ENCODE results near the gene C16orf95.
"Not testable (repeated sequence)": the region's sequence is repeated elsewhere in the genome, so short reads cannot be mapped to it uniquely, and the experiment has no call there.

The C16orf95 gene

DNA sequence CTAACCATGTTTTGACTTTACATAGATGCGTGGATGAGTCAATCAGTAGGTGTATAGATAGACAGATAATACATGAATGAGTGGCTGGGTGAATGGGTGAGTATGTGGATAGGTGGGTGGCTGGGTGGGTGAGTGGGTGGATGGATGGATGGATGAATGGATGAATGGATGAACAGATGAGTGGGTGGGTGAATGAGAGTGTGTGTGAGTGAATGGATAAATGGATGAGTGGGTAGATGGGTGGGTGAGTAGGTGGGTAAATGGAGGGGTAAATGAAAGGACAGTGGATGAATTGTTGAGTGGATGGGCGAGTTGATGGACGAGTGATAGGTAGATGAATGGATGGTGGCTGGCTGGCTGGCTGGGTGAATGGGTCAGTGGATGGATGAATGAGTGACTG is 23.2 kb downstream of the C16orf95 start:
- DNase-seq (ENCODE audit: low read depth in 3 of 3, low spot score in 1 of 3) = no peak

DNA sequence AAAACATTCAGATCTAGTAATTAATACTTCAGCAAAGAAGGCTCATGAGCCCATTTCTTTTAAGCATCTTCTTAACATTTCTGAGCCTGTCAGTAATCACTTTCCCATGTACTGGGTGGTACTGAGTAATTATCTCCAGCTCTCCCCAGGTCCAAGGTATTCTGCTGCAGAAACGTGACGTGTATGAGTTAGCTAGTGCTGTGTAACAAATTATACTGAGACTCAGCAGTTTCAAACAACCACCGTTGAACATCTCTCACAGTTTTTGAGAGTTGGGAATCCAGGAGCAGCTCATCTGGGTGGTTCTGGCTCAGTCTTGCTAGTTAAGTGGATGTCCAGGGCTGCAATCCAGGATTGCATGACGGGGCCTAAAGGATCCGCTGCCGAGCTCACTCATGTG is 25.2 kb downstream of the C16orf95 start:
- no peak for DNase-seq (ENCODE audit: low read depth in 3 of 3, low spot score in 1 of 3)

DNA sequence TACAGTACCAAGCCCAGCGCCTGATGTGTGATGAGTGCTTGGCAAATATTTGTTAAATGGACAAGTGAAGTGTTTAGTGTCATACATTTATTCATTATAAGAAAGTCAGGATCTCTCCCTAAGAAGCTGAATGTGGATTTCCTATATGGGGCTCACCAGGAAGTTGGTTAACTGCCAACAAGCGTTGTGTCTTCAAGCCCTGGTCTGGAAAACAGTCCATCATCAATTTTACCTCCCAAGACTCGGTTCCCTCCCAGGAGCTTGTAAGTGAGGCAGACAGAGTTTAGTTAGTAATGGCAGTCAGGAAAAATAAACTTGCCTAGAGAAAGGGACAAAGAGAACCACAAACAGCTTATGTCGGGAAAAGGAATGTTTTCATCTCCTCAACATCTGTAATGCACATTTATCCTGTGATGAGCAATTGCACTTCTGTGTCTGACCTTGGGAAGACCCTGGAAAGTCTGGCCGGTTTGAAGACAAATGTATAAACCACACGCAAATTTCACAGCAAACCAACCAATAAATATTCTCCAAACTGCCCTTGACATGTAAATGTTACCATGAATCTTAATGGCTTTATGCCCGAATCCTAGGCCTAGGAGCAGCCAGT is 28.3 kb downstream of the C16orf95 start:
- no peak for DNase-seq (ENCODE audit: low read depth in 3 of 3, low spot score in 1 of 3)

DNA sequence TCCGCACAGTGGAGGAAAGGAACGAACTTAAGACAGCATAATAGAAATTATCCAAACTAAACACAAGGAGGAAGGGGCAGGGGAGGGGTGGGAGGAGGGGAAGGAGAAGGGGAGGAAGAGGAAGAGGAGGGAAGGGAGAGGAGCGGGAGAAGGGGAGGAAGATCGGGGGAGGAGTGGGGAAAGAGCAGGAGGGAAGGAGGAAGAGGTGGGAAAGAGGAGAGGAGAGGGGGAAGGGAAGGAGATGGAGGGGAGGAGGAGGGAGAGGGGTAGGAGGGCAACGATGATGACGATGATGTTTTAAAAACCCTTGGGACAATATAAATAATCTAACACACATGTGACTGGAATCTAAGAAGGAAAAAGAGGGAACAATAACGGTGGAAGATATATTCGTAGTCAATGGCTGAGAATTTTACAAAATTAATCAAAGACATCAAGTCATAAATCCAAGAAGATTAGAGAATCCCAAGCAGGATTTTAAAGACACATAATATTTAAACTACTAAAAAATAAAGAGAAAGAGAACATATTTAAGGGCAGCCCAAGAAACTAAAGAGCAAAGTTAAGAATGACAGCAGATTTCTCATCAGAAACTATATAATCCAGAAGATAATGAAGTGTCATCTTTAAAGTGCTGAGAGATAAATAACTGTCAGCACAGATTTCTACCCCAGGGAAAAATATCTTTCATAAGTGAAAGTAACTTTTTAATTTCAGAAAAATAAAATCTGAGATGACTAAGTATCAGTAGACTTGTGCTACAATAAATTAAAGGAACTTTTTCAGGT is 30.2 kb downstream of the C16orf95 start:
- no peak for DNase-seq (ENCODE audit: low read depth in 3 of 3, low spot score in 1 of 3)

DNA sequence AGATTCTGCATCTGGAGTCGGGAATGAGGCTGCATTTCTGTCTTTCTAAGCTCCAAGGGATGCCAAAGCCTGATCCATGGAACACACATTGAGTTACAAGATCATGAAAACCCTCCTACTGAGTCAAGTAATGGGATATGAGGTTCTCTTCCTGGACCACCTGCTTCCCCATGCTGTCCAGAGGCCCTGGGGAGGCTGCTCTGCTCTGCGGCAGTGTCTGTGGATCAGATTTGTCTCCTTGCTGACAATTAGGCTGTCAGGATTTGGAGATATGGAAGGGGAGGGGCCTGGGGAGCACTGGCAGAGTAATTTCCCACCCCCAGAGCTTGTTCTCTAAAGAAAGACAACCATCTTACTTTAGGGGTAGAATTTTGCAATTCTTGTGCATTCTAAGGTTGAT is 33.0 kb downstream of the C16orf95 start:
- DNase-seq (ENCODE audit: low read depth in 3 of 3, low spot score in 1 of 3) = no peak

DNA sequence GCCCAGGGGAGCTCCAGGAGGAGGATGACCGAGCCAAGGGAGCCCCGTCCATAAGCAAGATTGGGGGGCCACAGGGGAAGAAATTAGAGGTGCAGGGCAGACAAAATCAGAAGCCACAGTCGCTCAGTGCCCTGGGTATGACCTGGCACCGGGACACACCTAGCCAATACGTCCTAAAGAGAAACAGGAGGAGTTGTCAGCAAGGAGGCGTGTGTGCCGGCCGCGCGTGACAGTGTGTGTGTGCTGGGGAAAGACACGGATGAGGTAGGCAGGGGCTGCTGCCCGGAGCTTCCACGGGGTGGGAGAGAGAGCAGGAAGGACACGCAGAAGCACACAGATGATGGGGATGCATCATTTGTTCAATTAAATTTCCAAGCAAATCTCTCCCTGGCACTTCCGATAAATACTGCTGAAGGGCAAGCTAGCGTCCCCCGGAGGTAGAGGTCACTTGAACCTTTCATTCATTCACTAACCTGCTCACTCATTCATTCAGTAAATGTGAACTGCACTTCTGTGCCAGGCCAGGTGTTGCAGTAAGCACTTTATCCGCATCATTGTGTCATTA is 38.0 kb downstream of the C16orf95 start:
- DNase-seq (ENCODE audit: low read depth in 3 of 3, low spot score in 1 of 3) = no peak

DNA sequence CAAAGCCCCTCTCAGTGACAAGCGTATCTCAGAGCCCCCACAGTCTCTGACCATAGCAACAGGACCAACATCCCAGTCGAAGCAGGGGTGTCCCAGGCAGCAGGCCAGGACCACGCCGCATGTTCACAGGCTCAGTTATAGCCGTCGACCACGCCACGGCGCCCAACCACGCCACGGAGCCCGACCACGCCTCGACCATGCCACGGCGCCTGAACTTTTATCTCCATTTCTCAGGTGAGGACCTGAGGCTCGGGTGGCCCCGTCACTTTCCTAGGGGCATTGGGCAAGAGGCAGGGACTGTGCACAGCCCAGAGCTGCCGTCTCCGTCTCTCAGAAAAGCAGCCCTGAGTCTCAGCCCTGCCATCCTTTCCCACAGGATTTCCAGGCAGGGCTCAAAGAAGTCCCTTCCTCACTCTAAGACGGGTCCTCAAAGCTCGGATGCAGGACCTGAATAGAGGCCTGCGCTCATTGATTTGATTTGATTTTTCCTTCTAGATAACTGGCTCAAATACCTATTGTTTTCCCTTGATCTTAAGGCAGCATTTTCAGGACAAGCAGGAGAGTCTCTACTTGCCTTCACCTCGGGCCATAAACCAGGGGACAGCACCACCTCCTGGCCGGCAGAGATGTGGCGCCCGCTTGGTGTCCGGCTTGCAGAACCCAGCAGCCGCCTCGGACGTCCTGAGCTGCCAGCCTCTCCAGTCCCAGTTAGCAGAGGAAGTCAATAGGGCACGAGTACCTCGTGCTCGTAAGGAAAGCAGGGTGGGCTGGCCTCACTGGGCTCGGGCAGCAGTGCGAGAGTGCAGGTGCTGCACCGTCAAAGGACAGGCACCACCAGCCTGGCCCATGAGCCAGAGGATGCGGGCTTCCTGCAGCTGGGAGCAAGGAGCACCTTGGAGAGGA is 38.8 kb downstream of the C16orf95 start:
- peak in 1 of 3 donors; percentile 20 for DNase-seq (ENCODE audit: low read depth in 3 of 3, low spot score in 1 of 3)

DNA sequence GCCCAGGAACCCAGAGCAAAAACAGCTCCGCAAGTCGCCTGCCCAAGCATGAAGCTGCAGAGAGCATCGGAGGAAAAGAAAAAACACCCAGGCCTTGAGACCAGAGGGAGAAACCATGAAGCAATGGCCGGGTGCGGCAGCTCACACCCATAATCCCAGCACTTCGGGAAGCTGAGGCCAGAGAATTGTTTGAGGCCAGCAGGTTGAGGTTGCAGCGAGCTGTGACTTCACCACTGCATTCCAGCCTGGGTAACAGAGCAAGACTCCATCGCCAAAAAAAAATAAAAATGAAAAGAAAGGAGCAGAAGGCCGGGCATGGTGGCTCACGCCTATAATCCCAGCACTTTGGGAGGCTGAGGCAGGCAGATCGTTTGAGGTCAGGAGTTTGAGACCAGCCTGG is 40.3 kb downstream of the C16orf95 start:
- no peak for DNase-seq (ENCODE audit: low read depth in 3 of 3, low spot score in 1 of 3)

DNA sequence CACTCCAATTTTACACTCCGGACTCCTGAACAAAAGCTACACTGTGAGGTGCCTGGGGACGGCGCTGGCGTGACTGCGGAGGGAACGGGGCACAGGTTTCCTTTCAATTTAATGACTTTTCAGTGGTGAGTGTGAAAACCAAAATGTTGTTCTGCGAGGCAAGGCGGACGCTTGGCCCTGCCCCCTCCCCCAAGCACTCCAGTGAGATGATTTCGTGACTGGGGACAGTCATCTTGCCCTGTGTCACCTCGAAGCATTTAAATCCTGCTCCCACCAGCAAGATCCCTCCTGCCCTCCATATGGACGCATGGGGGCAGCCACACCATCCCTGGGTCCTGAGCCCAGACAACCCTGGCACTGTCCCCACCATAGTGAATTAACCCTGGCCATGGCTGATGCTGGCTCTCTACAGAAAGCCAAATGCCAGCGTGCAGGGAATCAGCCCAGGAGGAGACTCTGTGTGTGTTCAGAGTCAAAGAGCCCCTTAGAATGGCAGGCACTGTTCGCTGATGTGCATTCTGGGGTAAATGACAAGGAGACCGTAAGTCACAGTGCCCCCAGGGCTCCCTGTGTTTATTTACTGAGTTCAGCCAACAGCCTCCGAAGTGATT is 41.0 kb downstream of the C16orf95 start:
- DNase-seq (ENCODE audit: low read depth in 3 of 3, low spot score in 1 of 3) = no peak

DNA sequence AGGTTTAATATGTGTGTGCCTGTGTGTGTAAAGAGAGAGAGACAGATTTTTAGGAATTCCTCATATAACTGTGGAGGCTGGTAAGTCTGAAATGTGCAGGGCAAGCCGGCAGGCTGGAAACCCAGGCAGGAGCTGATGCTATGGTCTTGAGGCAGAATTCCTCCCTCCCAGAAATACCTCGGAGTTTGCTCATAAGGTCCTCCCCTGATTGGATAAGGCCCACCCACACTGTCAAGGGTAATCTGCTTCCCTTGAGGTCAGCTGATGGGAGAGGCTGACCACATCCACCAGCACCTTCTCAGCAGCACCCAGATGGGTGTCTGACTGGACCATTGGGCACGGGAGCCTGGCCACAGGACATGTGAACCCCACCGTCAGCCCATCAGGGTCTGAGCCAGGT is 42.4 kb downstream of the C16orf95 start:
- DNase-seq (ENCODE audit: low read depth in 3 of 3, low spot score in 1 of 3) = no peak

DNA sequence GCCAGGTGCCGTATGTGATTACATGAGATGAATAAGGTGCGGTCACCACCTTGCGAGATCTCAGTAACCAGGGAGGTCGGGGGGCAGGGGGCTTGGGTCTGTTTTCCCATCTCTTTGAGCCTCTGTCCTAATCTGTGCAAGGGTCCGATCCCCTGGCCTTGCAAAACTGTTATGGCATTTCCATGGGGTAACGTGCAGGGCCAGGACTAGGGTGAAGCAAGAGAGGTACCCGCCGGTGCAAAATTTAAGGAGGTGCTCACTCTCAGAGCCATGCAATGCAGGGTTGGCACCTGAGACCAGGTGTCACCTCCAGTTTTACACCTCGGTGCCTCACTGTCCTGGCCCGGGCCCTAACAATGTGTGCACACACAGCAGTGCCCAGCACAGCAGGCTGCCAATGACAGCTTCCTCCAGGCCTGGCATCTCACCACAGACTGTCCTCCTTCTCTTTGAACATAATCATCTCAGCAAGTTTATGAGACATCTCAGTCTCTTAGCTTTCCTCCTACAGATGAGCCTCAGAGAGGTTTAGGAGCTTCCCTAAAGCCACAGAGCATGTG is 43.6 kb downstream of the C16orf95 start:
- no peak for DNase-seq (ENCODE audit: low read depth in 3 of 3, low spot score in 1 of 3)

DNA sequence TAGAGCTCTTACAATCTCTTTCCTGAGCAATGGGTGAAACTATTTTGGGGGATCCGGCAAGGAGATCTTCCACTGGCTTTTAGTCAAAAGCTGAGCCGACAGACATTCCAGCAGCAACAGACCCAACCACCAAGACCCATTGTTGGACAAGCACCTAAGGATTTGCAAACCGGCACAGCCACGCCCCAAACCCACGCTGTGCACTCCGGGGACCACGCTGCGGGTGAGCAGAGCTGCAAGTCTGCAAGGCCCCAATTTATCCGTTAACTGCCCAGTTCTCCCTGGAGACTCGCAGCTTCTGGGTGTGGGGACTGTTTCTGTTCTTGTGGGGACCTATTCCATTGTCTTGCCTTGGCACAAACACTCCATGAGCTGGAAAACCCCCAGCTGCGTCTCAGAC is 45.9 kb downstream of the C16orf95 start:
- DNase-seq (ENCODE audit: low read depth in 3 of 3, low spot score in 1 of 3) = no peak

DNA sequence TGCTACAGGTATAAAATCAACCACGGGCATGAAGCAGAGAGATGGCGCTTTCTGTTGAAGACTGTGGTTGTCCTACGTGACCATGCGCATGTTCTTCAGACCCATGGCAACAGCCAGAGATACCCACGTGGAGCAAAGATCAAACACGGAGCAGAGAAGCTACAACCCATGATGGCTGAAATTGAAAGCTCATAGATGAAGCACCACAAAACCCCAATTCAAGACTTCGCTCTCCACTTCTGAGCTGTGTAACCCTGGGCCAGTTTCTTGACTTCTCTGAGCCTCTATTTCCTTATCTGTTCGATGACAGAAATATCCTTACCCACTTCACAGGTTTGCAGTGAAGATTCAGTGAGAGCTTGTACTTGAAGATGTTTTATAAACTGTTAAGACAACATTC is 49.6 kb downstream of the C16orf95 start:
- DNase-seq (ENCODE audit: low read depth in 3 of 3, low spot score in 1 of 3) = no peak

DNA sequence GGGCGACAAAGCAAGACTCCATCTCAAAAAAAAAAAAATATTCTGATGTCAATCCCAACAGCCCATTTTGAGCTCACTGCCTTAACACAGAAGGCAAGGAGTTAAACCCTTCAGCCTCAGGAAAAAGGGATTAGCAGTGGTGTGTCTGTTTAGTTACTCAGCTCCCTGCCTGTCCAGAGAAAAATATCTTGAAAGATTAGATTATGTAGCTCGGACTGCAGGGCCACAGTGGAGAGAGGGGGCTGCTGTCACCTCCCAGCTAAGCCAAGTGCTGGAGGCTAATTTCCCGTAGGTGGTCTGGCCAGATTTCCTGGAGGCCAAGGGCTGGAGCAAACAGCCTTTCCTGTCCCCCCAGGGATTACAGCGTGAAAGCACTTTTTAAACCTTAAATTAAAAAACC is 50.3 kb downstream of the C16orf95 start:
- DNase-seq (ENCODE audit: low read depth in 3 of 3, low spot score in 1 of 3) = no peak

DNA sequence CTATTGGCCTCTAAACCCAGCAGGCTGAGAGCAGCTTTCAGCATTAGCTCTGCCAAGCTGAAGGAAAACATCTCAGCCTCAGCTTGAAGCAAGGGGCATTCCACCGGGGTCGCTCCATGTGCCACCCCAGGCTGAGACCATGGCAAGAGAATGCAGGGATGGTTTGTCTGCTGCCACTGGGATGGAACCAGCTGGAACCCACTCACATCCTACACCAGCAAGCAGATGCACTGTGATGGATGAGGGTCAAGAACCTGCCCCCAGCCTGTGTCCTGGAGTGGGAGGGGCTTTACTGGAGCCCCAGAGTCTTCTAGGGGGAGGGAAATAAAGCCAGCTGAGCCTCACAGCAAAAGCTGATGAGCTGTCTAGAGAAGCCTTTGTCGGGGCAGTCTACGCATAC is 51.9 kb downstream of the C16orf95 start:
- DNase-seq (ENCODE audit: low read depth in 3 of 3, low spot score in 1 of 3) = no peak

DNA sequence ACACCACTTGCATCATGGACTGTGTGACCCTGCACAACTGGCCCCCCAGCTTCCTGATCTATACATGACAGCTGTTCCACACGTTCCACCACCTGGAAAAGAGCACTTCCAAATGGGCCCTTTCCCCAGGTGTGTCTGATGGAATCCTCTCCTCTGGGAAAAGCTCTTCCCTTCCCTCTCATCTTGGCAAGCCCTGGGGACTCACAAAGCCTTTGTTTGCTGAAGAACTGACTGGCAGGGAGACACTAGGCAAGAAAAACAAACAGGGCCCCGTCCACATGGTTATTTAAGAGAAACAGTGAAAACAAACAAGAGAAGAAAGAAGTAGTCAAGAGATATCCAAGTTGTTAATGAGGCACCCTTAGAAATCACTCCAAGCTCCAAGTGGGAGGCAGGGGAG is 52.6 kb downstream of the C16orf95 start:
- no peak for DNase-seq (ENCODE audit: low read depth in 3 of 3, low spot score in 1 of 3)

DNA sequence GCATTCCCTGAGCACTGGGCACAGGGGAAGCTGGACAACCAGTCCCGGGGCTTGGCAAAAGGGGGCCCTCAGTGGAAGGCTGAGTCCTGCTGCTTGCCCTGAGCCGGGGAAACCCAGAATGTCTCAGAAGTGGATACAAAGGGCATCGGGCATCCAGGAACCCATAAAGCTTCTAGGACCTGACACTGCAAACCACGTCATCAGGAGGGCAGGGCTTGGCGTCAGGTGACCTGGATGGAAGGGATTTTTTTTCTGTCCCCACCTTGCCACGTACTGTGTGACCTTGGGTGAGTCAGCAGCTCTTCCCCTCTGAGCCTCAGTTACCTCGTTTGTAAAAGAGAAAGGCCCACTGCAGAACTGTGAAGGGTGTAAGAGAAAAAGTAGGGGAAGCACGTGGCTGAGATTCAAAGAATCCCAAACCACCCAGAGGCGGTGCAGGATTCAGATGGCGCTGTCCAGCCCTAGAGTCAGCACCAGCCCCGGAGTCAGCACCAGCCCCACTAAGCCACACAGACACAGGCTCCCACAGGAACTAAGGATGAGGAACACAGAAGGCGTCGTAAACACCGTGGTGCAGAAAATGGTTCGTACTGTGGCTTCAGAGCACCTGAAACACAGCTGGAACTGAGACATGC is 53.7 kb downstream of the C16orf95 start:
- DNase-seq (ENCODE audit: low read depth in 3 of 3, low spot score in 1 of 3) = no peak

DNA sequence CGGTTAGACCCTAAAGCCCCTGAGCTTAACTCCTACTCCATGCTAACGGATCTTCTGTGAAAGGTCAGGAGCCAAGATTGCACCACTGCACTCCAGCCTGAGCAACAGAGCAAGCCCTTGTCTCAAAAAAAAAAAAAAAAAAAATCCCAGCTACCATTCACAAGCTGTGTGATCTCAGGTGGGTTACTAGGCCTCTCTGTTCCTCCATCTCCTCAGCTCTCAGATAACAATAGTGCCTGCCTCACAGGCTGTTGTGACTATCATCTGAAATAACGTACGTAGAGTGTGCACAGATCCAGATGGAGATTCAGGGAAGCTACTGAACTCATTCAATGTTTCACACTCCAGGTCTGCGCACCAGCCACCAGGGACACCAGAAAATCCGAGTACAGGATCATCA is 57.8 kb downstream of the C16orf95 start:
- no peak for DNase-seq (ENCODE audit: low read depth in 3 of 3, low spot score in 1 of 3)

DNA sequence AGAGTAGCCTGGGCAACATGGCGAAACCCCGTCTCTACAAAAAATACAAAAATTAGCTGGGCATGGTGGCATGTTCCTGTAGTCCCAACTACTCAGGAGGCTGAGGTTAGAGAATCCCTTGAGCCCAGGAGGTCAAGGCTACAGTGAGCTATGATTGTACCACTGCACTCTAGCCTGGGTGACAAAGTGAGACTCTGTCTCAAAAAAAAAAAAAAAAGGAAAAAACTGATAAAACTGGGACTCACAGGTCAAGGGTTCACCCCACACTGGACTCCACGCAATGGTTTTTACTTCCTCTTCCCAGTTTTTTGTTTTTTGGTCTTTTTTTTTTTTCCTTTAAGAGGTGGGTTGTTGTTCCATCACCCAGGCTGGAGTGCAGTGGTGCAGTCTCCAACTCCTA is 58.5 kb downstream of the C16orf95 start:
- not testable (repeated sequence) for DNase-seq (ENCODE audit: low read depth in 3 of 3, low spot score in 1 of 3)

DNA sequence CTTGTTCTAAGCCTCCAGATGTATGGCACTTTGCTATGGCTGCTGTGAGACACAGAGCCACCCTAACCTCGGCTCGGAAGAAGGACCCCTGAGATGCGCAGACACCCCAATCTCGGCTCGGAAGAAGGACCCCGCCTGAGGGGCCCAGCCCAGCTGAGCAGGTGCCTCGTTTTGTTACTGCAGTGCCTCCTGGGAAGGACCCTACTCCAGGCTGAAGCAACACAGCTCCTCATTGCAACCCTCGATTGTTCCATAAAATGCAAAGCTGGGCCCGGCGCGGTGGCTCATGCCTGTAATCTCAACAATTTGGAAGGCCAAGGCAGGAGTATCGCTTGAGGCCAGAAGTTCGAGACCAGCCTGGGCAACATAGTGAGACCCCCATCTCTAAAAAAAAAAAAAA is 61.3 kb downstream of the C16orf95 start:
- no peak for DNase-seq (ENCODE audit: low read depth in 3 of 3, low spot score in 1 of 3)
